K562 (cell line): ENCODE results near the gene LHPP. TPM values are rescaled to one million over a fixed set of nuclear protein-coding genes. Genes with fewer than 3 reads are reported as not detected.

ENCODE experiments used
- FOXJ3 ChIP-seq: sonication (generic); formaldehyde crosslinking; IDR thresholded peaks from 2 replicates; pipeline ENCODE4 v1.4.0; 2020; ENCODE audit warnings: mild to moderate bottlenecking, missing genetic modification reagents
- GATA2 ChIP-seq: sonication (generic); formaldehyde crosslinking; IDR thresholded peaks from 2 replicates; pipeline ENCODE4 v1.4.0; 2020; ENCODE audit warnings: mild to moderate bottlenecking, missing genetic modification reagents
- HNRNPUL1 ChIP-seq: fragments of 200-400 bp; formaldehyde crosslinking; IDR thresholded peaks from 2 replicates; pipeline ENCODE4 v1.6.1; 2017; ENCODE audit warnings: low read length
- MCM2 ChIP-seq: fragments of 450-650 bp; IDR thresholded peaks from 2 replicates; pipeline ENCODE4 v1.6.1; 2017; ENCODE audit warnings: low read depth, mild to moderate bottlenecking
- MEIS2 ChIP-seq: fragments of 450-650 bp; IDR thresholded peaks from 2 replicates; pipeline ENCODE4 v1.6.1; 2014; ENCODE audit warnings: mild to moderate bottlenecking; ENCODE audit not compliant: partially characterized antibody
- NCOA6 ChIP-seq: fragments of 450-650 bp; IDR thresholded peaks from 2 replicates; pipeline ENCODE4 v1.6.1; 2017; ENCODE audit warnings: mild to moderate bottlenecking
- PPARD ChIP-seq: fragments of 250-450 bp; sonication (Bioruptor Pico); IDR thresholded peaks from 2 replicates; pipeline ENCODE4 v1.8.0; 2022; ENCODE audit warnings: inconsistent platforms, mild to moderate bottlenecking, moderate library complexity
- RFX5 ChIP-seq: IDR thresholded peaks from 2 replicates; pipeline ENCODE4 v1.6.1; 2011; ENCODE audit warnings: low read depth, mild to moderate bottlenecking, improper control_type of control experiment, low read length
- U2AF2 ChIP-seq: fragments of 200-400 bp; formaldehyde crosslinking; optimal IDR thresholded peaks from 2 replicates; pipeline ENCODE3; 2017; ENCODE audit warnings: low read depth, mild to moderate bottlenecking, low read length
- XRCC5 ChIP-seq: fragments of 200-400 bp; formaldehyde crosslinking; IDR thresholded peaks from 2 replicates; pipeline ENCODE4 v1.6.1; 2017; ENCODE audit warnings: low read depth, mild to moderate bottlenecking, low read length
- ZNF77 ChIP-seq: fragments of 250-450 bp; sonication (Bioruptor Pico); IDR thresholded peaks from 2 replicates; pipeline ENCODE4 v1.5.0; 2020
- polyA plus RNA-seq, 8 experiments: library from polyadenylated mRNA; depleted of rRNA in 4 of 8; stranded (reverse) in 5 of 8; unstranded in 3 of 8; fragments of >200 nt; fragmentation: Nextera tagmentation in 2 of 8; fragmentation: Illumina TruSeq in 1 of 8; extraction: Ambion mirVana in 2 of 8; extraction: Trizol in 1 of 8; gene quantifications; 2 replicates each; pipeline versions ENCODE4 v1.2.1 to v1.2.3, GENCODE V29; 2011 to 2014; ENCODE audit warnings: inconsistent platforms in 1 of 8, missing spikeins in 1 of 8
- total RNA-seq, 7 experiments: library from RNA; depleted of rRNA in 6 of 7; stranded (reverse); fragments of >200 nt in 6 of 7; fragmentation: Illumina TruSeq in 2 of 7; extraction: Trizol in 2 of 7; gene quantifications; 2 replicates each; pipeline versions ENCODE4 v1.2.1 to v1.2.3, GENCODE V29; 2011 to 2021; ENCODE audit warnings: low replicate concordance in 1 of 7
- TF ChIP-seq, protein P1 (sequence below): fragments of 250-450 bp; sonication (Bioruptor Pico); IDR thresholded peaks from 2 replicates; pipeline ENCODE4 v1.5.1; 2021; ENCODE audit warnings: mild to moderate bottlenecking
- TF ChIP-seq, protein P2 (sequence below): fragments of 450-650 bp; conservative IDR thresholded peaks from 2 replicates; pipeline ENCODE4 v1.6.1; 2016; ENCODE audit warnings: missing genetic modification characterization, low read depth, mild to moderate bottlenecking, missing compliant biosample characterization, moderate library complexity
- TF ChIP-seq, protein P3 (sequence below), 2 experiments: fragments of 450-650 bp in 1 of 2; sonication (generic) in 1 of 2; formaldehyde crosslinking; conservative IDR thresholded peaks; 2 replicates each; pipeline versions ENCODE4 v1.4.0 to v1.8.1; 2020 to 2022; ENCODE audit warnings: mild to moderate bottlenecking in 1 of 2, missing genetic modification reagents in 1 of 2
- TF ChIP-seq, protein P4 (sequence below), 2 experiments: fragments of 450-650 bp in 1 of 2; IDR thresholded peaks; 2 replicates each; pipeline ENCODE4 v1.6.1; 2011 to 2017; ENCODE audit warnings: low read depth in 2 of 2, antibody characterized with exemption in 1 of 2, borderline replicate concordance in 1 of 2, low read length in 1 of 2, mild to moderate bottlenecking in 1 of 2, mixed read lengths in 1 of 2; ENCODE audit not compliant: control insufficient read depth in 1 of 2
- TF ChIP-seq, protein P5 (sequence below): fragments of 250-450 bp; sonication (Bioruptor Pico); IDR thresholded peaks from 2 replicates; pipeline ENCODE4 v1.8.0; 2022; ENCODE audit warnings: moderate library complexity, mild to moderate bottlenecking, inconsistent platforms

The LHPP gene
- total and polyA plus RNA-seq, 9 of the 15 experiments (the other 6 are each of a cell fraction or from before 2014, with no cell fraction given): 0.34 to 7.4 (median 3.0) TPM

DNA sequence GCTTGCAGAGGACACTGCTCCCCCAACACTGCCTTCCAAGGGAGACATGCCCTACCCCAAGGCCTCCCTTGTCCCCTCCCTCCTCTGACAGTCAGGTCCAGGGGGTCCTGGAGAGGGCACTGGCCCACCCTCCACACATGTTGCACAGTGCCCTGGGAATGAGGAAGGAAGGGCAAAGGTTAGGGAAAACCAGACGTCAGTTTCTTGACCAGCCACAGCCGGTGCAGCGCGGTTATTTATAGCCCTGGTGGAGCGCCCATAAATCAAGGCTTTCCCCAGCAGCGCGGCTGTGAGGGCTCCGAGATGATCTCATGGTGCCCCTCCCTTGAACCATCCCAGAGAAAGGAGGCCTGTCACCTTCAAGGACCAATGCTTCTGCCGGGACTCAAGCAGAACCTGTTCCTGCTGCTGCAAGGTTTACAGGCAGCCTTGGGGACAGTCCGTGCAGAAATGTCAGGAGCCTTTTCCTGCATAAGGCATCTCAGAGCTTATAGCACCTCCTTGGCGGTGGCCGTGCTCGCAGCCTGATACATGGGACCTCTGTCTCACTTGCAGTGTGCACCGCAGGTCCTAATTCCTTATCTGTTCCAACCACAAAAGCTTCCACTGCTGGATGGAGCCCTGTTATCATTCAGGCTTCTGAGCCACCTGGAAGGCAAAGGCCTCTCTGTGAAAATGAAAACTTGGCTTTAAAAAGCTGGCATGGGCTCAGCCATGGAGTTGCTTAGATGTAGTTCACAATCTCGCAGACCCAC, 127.3 kb downstream of the LHPP start (continued):
- TF ChIP-seq, protein P1, sequence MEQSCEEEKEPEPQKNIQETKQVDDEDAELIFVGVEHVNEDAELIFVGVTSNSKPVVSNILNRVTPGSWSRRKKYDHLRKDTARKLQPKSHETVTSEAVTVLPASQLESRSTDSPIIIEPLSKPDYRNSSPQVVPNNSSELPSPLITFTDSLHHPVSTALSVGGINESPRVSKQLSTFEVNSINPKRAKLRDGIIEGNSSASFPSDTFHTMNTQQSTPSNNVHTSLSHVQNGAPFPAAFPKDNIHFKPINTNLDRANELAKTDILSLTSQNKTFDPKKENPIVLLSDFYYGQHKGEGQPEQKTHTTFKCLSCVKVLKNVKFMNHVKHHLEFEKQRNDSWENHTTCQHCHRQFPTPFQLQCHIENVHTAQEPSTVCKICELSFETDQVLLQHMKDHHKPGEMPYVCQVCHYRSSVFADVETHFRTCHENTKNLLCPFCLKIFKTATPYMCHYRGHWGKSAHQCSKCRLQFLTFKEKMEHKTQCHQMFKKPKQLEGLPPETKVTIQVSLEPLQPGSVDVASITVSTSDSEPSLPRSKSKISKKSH: no peak
- TF ChIP-seq XRCC5 (no peak), ZNF77 (no peak), RFX5 (no peak), MCM2 (no peak), MEIS2 (peak; percentile 99), HNRNPUL1 (no peak), PPARD (CRISPR knock-in tag) (no peak), FOXJ3 (CRISPR knock-in tag) (no peak), U2AF2 (no peak), GATA2 (peak; percentile 91), NCOA6 (no peak)
- TF ChIP-seq, protein P2, sequence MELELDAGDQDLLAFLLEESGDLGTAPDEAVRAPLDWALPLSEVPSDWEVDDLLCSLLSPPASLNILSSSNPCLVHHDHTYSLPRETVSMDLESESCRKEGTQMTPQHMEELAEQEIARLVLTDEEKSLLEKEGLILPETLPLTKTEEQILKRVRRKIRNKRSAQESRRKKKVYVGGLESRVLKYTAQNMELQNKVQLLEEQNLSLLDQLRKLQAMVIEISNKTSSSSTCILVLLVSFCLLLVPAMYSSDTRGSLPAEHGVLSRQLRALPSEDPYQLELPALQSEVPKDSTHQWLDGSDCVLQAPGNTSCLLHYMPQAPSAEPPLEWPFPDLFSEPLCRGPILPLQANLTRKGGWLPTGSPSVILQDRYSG (tag): no peak
- TF ChIP-seq, protein P3, sequence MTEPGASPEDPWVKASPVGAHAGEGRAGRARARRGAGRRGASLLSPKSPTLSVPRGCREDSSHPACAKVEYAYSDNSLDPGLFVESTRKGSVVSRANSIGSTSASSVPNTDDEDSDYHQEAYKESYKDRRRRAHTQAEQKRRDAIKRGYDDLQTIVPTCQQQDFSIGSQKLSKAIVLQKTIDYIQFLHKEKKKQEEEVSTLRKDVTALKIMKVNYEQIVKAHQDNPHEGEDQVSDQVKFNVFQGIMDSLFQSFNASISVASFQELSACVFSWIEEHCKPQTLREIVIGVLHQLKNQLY (CRISPR knock-in tag; conservative IDR thresholded peaks at IDR 0.05): no peak
- TF ChIP-seq, protein P4, sequence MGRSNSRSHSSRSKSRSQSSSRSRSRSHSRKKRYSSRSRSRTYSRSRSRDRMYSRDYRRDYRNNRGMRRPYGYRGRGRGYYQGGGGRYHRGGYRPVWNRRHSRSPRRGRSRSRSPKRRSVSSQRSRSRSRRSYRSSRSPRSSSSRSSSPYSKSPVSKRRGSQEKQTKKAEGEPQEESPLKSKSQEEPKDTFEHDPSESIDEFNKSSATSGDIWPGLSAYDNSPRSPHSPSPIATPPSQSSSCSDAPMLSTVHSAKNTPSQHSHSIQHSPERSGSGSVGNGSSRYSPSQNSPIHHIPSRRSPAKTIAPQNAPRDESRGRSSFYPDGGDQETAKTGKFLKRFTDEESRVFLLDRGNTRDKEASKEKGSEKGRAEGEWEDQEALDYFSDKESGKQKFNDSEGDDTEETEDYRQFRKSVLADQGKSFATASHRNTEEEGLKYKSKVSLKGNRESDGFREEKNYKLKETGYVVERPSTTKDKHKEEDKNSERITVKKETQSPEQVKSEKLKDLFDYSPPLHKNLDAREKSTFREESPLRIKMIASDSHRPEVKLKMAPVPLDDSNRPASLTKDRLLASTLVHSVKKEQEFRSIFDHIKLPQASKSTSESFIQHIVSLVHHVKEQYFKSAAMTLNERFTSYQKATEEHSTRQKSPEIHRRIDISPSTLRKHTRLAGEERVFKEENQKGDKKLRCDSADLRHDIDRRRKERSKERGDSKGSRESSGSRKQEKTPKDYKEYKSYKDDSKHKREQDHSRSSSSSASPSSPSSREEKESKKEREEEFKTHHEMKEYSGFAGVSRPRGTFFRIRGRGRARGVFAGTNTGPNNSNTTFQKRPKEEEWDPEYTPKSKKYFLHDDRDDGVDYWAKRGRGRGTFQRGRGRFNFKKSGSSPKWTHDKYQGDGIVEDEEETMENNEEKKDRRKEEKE (IDR thresholded peaks at IDR 0.05; ENCODE audit: borderline replicate concordance in 1 of 2, control insufficient read depth in 1 of 2, low read depth in 2 of 2, low read length in 1 of 2): no peak
- TF ChIP-seq, protein P5, sequence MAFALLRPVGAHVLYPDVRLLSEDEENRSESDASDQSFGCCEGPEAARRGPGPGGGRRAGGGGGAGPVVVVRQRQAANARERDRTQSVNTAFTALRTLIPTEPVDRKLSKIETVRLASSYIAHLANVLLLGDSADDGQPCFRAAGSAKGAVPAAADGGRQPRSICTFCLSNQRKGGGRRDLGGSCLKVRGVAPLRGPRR (CRISPR knock-in tag): no peak
